GM12892 (cell line): ENCODE results near the gene ACVR2A.

Source experiments
- POLR2A ChIP-seq: IDR thresholded peaks from 2 replicates; pipeline ENCODE4 v1.6.1; 2011; ENCODE audit warnings: low read depth, low read length, control low read depth
- POLR2AphosphoS5 ChIP-seq: IDR thresholded peaks from 2 replicates; pipeline ENCODE4 v1.6.1; 2011; ENCODE audit warnings: low read depth, low read length, control low read depth
- TAF1 ChIP-seq: IDR thresholded peaks from 2 replicates; pipeline ENCODE4 v1.6.1; 2011; ENCODE audit warnings: low read depth, mild to moderate bottlenecking, control low read depth, low read length, borderline replicate concordance

DNA sequence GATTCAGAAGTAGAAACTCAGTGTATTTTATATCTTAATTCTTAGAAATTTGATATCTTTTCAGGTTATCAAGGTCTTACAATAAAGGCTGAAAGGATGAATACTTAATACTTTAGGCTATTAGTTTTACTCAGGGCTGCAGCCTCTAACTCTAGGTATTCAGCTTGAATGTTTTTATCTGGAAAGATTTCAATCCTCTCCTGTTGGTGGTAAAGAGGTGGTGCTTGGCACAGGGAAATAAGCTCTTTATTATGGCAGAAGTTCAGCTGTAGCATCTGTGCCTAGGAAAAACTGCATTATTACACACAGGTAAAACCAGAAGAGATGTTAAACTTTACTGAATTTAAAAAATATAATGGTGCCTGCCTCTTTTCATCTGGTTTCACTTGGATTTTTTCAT lies 11.1 kb downstream of the ACVR2A start:
- no peak for TF ChIP-seq POLR2AphosphoS5
- no peak for TF ChIP-seq POLR2A
- TF ChIP-seq TAF1: no peak
